ENCODE measurements around the gene MCRIP1. TPM values are rescaled to one million over a fixed set of nuclear protein-coding genes. Genes with fewer than 3 reads are reported as not detected.

The MCRIP1 gene
- total RNA-seq, 1 experiment from 2014 or later, result 126 TPM

- TF ChIP-seq GABPB1 (CRISPR knock-in tag; IDR thresholded peaks at IDR 0.05) (no peak), EMX1 (CRISPR knock-in tag; IDR thresholded peaks at IDR 0.05) (no peak)
- TF ChIP-seq, protein P1, sequence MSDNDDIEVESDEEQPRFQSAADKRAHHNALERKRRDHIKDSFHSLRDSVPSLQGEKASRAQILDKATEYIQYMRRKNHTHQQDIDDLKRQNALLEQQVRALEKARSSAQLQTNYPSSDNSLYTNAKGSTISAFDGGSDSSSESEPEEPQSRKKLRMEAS (CRISPR knock-in tag; IDR thresholded peaks at IDR 0.05), result no peak
Observed at GRCh38 chr17:81842725-81843504, 9.8 kb upstream of the MCRIP1 start (continued).

DNA sequence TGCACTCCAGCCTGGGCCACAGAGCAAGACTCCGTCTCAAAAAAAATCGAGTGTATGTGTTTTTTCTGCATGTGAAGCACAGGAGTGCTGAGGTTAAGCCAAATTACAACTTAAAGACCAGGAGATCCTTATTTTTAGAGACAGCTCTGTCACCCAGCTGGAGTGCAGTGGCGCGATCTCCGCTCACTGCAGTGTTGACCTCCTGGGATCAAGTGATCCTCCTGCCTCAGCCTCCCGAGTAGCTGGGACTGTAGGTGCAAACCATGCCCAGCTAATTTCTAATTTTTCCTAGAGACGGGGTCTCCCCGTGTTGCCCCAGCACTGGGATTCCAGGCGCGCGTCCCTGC lies 9.3 kb upstream of the MCRIP1 start:
- no peaks in the 10 kb centered on the region for H3K4me1 Mint-ChIP-seq
- H3K9me3 Mint-ChIP-seq, result no peaks in the 10 kb centered on the region
- TF ChIP-seq NFYB (CRISPR knock-in tag; conservative IDR thresholded peaks at IDR 0.05; ENCODE audit: low read depth), result no peak
- no peak for TF ChIP-seq ZNF671 (CRISPR knock-in tag; IDR thresholded peaks at IDR 0.05)
- no peak for TF ChIP-seq SMAD4 (CRISPR knock-in tag; IDR thresholded peaks at IDR 0.05)
- TF ChIP-seq, protein P2, sequence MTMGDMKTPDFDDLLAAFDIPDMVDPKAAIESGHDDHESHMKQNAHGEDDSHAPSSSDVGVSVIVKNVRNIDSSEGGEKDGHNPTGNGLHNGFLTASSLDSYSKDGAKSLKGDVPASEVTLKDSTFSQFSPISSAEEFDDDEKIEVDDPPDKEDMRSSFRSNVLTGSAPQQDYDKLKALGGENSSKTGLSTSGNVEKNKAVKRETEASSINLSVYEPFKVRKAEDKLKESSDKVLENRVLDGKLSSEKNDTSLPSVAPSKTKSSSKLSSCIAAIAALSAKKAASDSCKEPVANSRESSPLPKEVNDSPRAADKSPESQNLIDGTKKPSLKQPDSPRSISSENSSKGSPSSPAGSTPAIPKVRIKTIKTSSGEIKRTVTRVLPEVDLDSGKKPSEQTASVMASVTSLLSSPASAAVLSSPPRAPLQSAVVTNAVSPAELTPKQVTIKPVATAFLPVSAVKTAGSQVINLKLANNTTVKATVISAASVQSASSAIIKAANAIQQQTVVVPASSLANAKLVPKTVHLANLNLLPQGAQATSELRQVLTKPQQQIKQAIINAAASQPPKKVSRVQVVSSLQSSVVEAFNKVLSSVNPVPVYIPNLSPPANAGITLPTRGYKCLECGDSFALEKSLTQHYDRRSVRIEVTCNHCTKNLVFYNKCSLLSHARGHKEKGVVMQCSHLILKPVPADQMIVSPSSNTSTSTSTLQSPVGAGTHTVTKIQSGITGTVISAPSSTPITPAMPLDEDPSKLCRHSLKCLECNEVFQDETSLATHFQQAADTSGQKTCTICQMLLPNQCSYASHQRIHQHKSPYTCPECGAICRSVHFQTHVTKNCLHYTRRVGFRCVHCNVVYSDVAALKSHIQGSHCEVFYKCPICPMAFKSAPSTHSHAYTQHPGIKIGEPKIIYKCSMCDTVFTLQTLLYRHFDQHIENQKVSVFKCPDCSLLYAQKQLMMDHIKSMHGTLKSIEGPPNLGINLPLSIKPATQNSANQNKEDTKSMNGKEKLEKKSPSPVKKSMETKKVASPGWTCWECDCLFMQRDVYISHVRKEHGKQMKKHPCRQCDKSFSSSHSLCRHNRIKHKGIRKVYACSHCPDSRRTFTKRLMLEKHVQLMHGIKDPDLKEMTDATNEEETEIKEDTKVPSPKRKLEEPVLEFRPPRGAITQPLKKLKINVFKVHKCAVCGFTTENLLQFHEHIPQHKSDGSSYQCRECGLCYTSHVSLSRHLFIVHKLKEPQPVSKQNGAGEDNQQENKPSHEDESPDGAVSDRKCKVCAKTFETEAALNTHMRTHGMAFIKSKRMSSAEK (CRISPR knock-in tag; IDR thresholded peaks at IDR 0.05; ENCODE audit: borderline replicate concordance), result no peak
- TF ChIP-seq ZNF423 (CRISPR knock-in tag; IDR thresholded peaks at IDR 0.05), result no peak
- TF ChIP-seq ATF1 (CRISPR knock-in tag; IDR thresholded peaks at IDR 0.05), result no peak
- TF ChIP-seq MXD4 (CRISPR knock-in tag; IDR thresholded peaks at IDR 0.05; ENCODE audit: borderline replicate concordance), result no peak
- no peak for TF ChIP-seq AR (CRISPR knock-in tag; IDR thresholded peaks at IDR 0.05)
- TF ChIP-seq FOXJ3 (CRISPR knock-in tag; IDR thresholded peaks at IDR 0.05; ENCODE audit: borderline replicate concordance), result no peak
- TF ChIP-seq, protein P3, sequence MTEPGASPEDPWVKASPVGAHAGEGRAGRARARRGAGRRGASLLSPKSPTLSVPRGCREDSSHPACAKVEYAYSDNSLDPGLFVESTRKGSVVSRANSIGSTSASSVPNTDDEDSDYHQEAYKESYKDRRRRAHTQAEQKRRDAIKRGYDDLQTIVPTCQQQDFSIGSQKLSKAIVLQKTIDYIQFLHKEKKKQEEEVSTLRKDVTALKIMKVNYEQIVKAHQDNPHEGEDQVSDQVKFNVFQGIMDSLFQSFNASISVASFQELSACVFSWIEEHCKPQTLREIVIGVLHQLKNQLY (CRISPR knock-in tag; IDR thresholded peaks at IDR 0.05), result no peak
- no peak for TF ChIP-seq RORB (CRISPR knock-in tag; IDR thresholded peaks at IDR 0.05)
- no peak for TF ChIP-seq ATF2 (CRISPR knock-in tag; IDR thresholded peaks at IDR 0.05; ENCODE audit: borderline replicate concordance, low read depth)
- no peak for TF ChIP-seq RELA (CRISPR knock-in tag; IDR thresholded peaks at IDR 0.05; ENCODE audit: borderline replicate concordance)
- no peak for TF ChIP-seq NFATC4 (CRISPR knock-in tag; IDR thresholded peaks at IDR 0.05)
- no peak for TF ChIP-seq ZBTB21 (CRISPR knock-in tag; IDR thresholded peaks at IDR 0.05; ENCODE audit: borderline replicate concordance)
- TF ChIP-seq SMAD3 (CRISPR knock-in tag; IDR thresholded peaks at IDR 0.05; ENCODE audit: borderline replicate concordance), result no peak
- H3K27me3 Mint-ChIP-seq (ENCODE audit: low read depth), result no peaks in the 10 kb centered on the region
- peaks cover 31% of the 10 kb centered on the region for H3K36me3 Mint-ChIP-seq
- no peak overlapping the region for H3K4me3 Mint-ChIP-seq
- ATAC-seq (no peak), DNase-seq (ENCODE audit: low spot score) (no peak)
- CTCF ChIA-PET, result interaction anchor here (1.6 kb wide), 1 partner anchor 13 kb away, joined by 3 read pairs; no protein-coding TSS in a partner anchor
- POLR2A ChIA-PET, result no interaction called here
- H3K27ac Mint-ChIP-seq, result peak overlapping the region; percentile 23; the same call in 1 of the 2 replicates
